ENCODE measurements around the gene ADORA2A. TPM values are rescaled to one million over a fixed set of nuclear protein-coding genes. Genes with fewer than 3 reads are reported as not detected.

The ADORA2A gene
- total and polyA plus RNA-seq, 2 of the 8 experiments (the other 6 are each of a cell fraction or from before 2014, with no cell fraction given), result 7.1 to 20.3 TPM

DNA sequence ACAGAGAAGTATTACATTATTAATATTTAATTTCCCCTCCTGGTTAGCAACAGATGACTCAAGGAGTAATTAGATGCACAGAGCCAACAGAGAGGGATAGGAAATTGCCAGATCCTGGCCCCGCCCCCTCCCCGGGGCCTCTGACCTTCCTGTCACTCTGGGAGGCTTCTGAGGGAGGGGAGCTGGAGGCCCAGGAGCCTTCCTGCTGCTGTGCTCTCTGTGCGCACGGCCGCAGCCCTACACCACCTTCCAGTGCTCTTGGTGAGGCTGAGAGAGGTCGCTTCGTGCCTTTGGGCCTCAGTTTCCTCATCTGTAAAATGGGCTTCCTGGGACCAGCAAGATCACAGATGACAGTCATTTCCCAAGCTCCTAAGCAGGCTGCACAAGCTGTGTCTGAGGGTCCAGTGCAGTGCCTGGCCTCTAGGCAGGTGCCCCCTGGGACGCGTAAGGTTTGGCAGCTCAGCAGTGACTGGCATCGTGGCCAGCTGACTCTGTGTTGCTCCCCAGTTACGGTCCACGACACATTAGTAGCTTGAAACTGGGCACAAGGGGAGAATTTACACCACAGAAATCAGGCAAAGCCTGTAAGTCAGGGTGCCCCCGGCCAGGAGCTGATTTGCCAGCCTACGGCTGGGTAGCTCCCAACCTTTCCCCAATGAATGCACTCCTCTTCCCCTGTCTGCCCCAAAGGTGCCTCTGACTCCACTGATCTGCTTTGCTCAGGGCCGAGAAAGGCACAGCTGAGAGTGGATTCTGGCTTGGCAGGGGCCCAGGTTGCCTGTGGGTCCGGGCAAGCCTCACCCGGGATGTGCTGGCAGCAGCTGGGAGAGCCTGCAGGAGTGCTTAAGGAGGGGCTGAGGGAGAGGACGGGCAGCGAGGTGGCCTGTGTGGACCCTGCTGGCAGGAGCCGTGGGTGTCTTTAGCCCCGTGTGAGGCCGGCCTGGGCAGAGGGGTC lies 2.3 kb downstream of the ADORA2A start:
- POLR2A ChIA-PET (ENCODE audit: partially characterized antibody), result no interaction called here
- Histone ChIP-seq H3K4me3 (ENCODE audit: extremely low read depth in 1 of 4, insufficient read depth in 2 of 4, low read depth in 3 of 4, low read length in 4 of 4) (no peak overlapping the region), H3K4me1 (replicated peaks in 1 of 4; ENCODE audit: control insufficient read depth in 3 of 4, insufficient read depth in 4 of 4, low read length in 3 of 4) (peaks cover 4 to 9% (median 8%) of the 10 kb centered on the region in 4 experiments; a peak in 6 of 7 replicates), H2BK15ac (ENCODE audit: low read length) (peak overlapping the region; percentile 92), H3K9me3 (ENCODE audit: insufficient read depth in 2 of 2, low read depth in 1 of 2, low read length in 1 of 2) (no peaks in the 10 kb centered on the region), H2BK12ac (ENCODE audit: low read depth, low read length) (peak overlapping the region; percentile 60; the same call in 1 of the 2 replicates), H3K4ac (replicated peaks; ENCODE audit: insufficient read length, low read depth, low read length) (peak overlapping the region; percentile 51), H4K5ac (ENCODE audit: insufficient read length, low read depth, low read length) (no peak overlapping the region), H3K36me3 (ENCODE audit: control insufficient read depth in 2 of 4, insufficient read depth in 4 of 4, low read length in 3 of 4) (no peaks in the 10 kb centered on the region), H2BK20ac (ENCODE audit: low read length) (no peak overlapping the region), H4K20me1 (replicated peaks in 1 of 2; ENCODE audit: control insufficient read depth in 1 of 2, insufficient read depth in 2 of 2, low read length in 2 of 2) (no peaks in the 10 kb centered on the region), H2AK5ac (ENCODE audit: low read depth, low read length) (peak overlapping the region; percentile 97; the same call in 1 of the 2 replicates), H3K4me2 (ENCODE audit: insufficient read depth in 1 of 2, low read depth in 2 of 2, low read length in 2 of 2) (no peak overlapping the region), H3K23ac (ENCODE audit: insufficient read length) (no peak overlapping the region), H4K8ac (ENCODE audit: extremely low read depth, insufficient read depth, low read length) (no peak overlapping the region; the same call in 1 of the 2 replicates), H3K27me3 (replicated peaks in 1 of 4; ENCODE audit: control insufficient read depth in 3 of 4, extremely low read depth in 1 of 4, insufficient read depth in 3 of 4, low read length in 3 of 4) (peaks cover 3 to 15% (median 10%) of the 10 kb centered on the region in 4 experiments), H3K23me2 (ENCODE audit: low read depth, low read length) (no peaks in the 10 kb centered on the region), H2AFZ (ENCODE audit: low read length) (no peak overlapping the region), H2BK5ac (ENCODE audit: low read depth, low read length) (no peak overlapping the region; the same call in 1 of the 2 replicates), H3K18ac (ENCODE audit: extremely low read depth, low read length) (no peak overlapping the region; the same call in none of the 2 replicates), H3K79me1 (ENCODE audit: low read depth, low read length) (no peaks in the 10 kb centered on the region), H3K14ac (ENCODE audit: insufficient read length) (no peak overlapping the region), H4K91ac (replicated peaks; ENCODE audit: insufficient read length, low read length) (peak overlapping the region; percentile 31), H3K79me2 (ENCODE audit: control insufficient read depth in 1 of 2, insufficient read depth in 2 of 2, low read length in 2 of 2) (no peaks in the 10 kb centered on the region), H3K56ac (replicated peaks; ENCODE audit: insufficient read length, low read depth, low read length) (no peak overlapping the region), H3K27ac (ENCODE audit: low read depth, low read length) (0 out of 2 replicates have a peak overlapping the region, but pooled peaks have one; percentile 23), H2BK120ac (replicated peaks; ENCODE audit: low read depth, low read length) (no peak overlapping the region), H3K9ac (replicated peaks in 1 of 4; ENCODE audit: extremely low read depth in 1 of 4, low read depth in 3 of 4, low read length in 3 of 4) (no peak overlapping the region)
- CTCF ChIA-PET (ENCODE audit: partially characterized antibody), result interaction anchor here (0.6 to 10.8 kb wide), 6 partner anchors 8 to 195 kb away, joined by 3 to 114 read pairs (median 4); no protein-coding TSS in a partner anchor
- 87% methylated on average over 19 of the region's 22 CpGs; no CpG with 5 or more reads in 1 of the 2 experiments for WGBS, 2 experiments (ENCODE audit: extremely low coverage in 1 of 2, insufficient coverage in 1 of 2, insufficient read length in 1 of 2, insufficient replicate concordance in 2 of 2, low coverage in 1 of 2, low lambda C conversion rate in 2 of 2, missing lambda C conversion rate in 1 of 2)
- TF ChIP-seq EP300 (IDR thresholded peaks at IDR 0.05; ENCODE audit: borderline replicate concordance in 1 of 2, low read depth in 2 of 2, low read length in 2 of 2) (no peak), GABPA (IDR thresholded peaks at IDR 0.05; ENCODE audit: borderline replicate concordance, insufficient read depth, low read length) (no peak), CREB1 (IDR thresholded peaks at IDR 0.05) (peak; percentile 42; the same call in 1 of the 2 replicates), RFX5 (IDR thresholded peaks at IDR 0.05; ENCODE audit: borderline replicate concordance, low read depth, low read length) (peak; percentile 86), CBX5 (IDR thresholded peaks at IDR 0.05; ENCODE audit: low read depth, low read length) (no peak), EZH2 (IDR thresholded peaks at IDR 0.05; ENCODE audit: low read depth, low read length, severe bottlenecking) (no peak), TBP (IDR thresholded peaks at IDR 0.05; ENCODE audit: low read depth, low read length) (no peak), TAF1 (IDR thresholded peaks at IDR 0.05; ENCODE audit: low read depth, low read length) (no peak), KDM1A (IDR thresholded peaks at IDR 0.05; ENCODE audit: borderline replicate concordance, low read length) (peak; percentile 93), SP4 (IDR thresholded peaks at IDR 0.05; ENCODE audit: low read length) (no peak), HDAC2 (IDR thresholded peaks at IDR 0.05; ENCODE audit: borderline replicate concordance in 1 of 2, low read depth in 2 of 2, low read length in 2 of 2) (peak in 1 of 2 experiments; percentile 55; a peak in 1 of 4 replicates)
- no peak for DNase-seq (ENCODE audit: low read depth in 1 of 2, low spot score in 2 of 2)
- FAIRE-seq, result no peak
